H1 (cell line): ENCODE measurements around the gene HES7. TPM values are rescaled to one million over a fixed set of nuclear protein-coding genes. Genes with fewer than 3 reads are reported as not detected.
A peak's percentile ranks its signal among the peaks of the same experiment; 100 is the strongest.

Source experiments
- CTCF ChIA-PET: fragments of 300-600 bp; sonication (Branson Sonifier 250); formaldehyde crosslinking; loops from one replicate; lab custom pipeline; 2021; ENCODE audit not compliant: partially characterized antibody; lab: Charles Lee
- POLR2A ChIA-PET: fragments of 300-600 bp; sonication (Branson Sonifier 250); formaldehyde crosslinking; loops from one replicate; lab custom pipeline; 2021; ENCODE audit warnings: inconsistent platforms; ENCODE audit not compliant: partially characterized antibody; lab: Charles Lee
- DNase-seq, 2 experiments: peaks; one replicate each; pipeline versions ENCODE4 v3.0.0 to v3.0.0-alpha.2; 2010 to 2022; ENCODE audit warnings: low spot score in 2 of 2, low read depth in 1 of 2, mixed read lengths in 1 of 2
- FAIRE-seq: peaks from 2 replicates; lab custom pipeline; 2011; peaks lifted over from hg19 to GRCh38; lab: Jason Lieb, UNC
- H2AFZ ChIP-seq: 2 replicates; pipeline ENCODE4 v1.8.1; 2012; ENCODE audit warnings: low read length, inconsistent platforms
- H2AK5ac ChIP-seq: 2 replicates; pipeline ENCODE4 v1.6.1; 2013; ENCODE audit warnings: low read depth, low read length
- H2BK120ac ChIP-seq: replicated peaks from 2 replicates; pipeline ENCODE3; 2013; ENCODE audit warnings: low read depth, low read length, inconsistent platforms
- H2BK12ac ChIP-seq: 2 replicates; pipeline ENCODE4 v1.6.1; 2013; ENCODE audit warnings: low read depth, low read length
- H2BK15ac ChIP-seq: 2 replicates; pipeline ENCODE4 v1.6.1; 2013; ENCODE audit warnings: low read length
- H2BK20ac ChIP-seq: 2 replicates; pipeline ENCODE4 v1.6.1; 2013; ENCODE audit warnings: low read length
- H2BK5ac ChIP-seq: 2 replicates; pipeline ENCODE4 v1.6.1; 2013; ENCODE audit warnings: low read depth, low read length
- H3K14ac ChIP-seq: 2 replicates; pipeline ENCODE4 v1.6.1; 2013; ENCODE audit warnings: inconsistent platforms; ENCODE audit not compliant: insufficient read length
- H3K18ac ChIP-seq: 2 replicates; pipeline ENCODE4 v1.6.1; 2013; ENCODE audit warnings: low read length; ENCODE audit errors: extremely low read depth
- H3K23ac ChIP-seq: 2 replicates; pipeline ENCODE4 v1.6.1; 2013; ENCODE audit warnings: inconsistent platforms; ENCODE audit not compliant: insufficient read length
- H3K23me2 ChIP-seq: 2 replicates; pipeline ENCODE4 v1.6.1; 2013; ENCODE audit warnings: low read depth, low read length
- H3K27ac ChIP-seq: 2 replicates; pipeline ENCODE4 v1.6.1; 2011; ENCODE audit warnings: low read depth, low read length, inconsistent platforms
- H3K27me3 ChIP-seq, 4 experiments: replicated peaks in 1 of 4; 1 replicate in 1 of 4; 2 replicates in 3 of 4; pipeline versions ENCODE4 v1.6.1 to v1.8.1; 2011 to 2013; ENCODE audit warnings: low read length in 3 of 4, mild to moderate bottlenecking in 3 of 4, inconsistent platforms in 2 of 4, mixed read lengths in 2 of 4, moderate library complexity in 1 of 4; ENCODE audit not compliant: control insufficient read depth in 3 of 4, insufficient read depth in 3 of 4; ENCODE audit errors: extremely low read depth in 1 of 4
- H3K36me3 ChIP-seq, 4 experiments: 2 replicates each; pipeline versions ENCODE4 v1.6.1 to v1.8.1; 2011 to 2013; ENCODE audit warnings: mild to moderate bottlenecking in 4 of 4, low read length in 3 of 4, moderate library complexity in 2 of 4, control low read depth in 1 of 4, inconsistent platforms in 1 of 4; ENCODE audit not compliant: insufficient read depth in 4 of 4, control insufficient read depth in 2 of 4
- H3K4ac ChIP-seq: replicated peaks from 2 replicates; pipeline ENCODE3; 2013; ENCODE audit warnings: low read length, low read depth, mixed read lengths, inconsistent platforms; ENCODE audit not compliant: insufficient read length
- H3K4me1 ChIP-seq, 4 experiments: replicated peaks in 1 of 4; 1 replicate in 1 of 4; 2 replicates in 3 of 4; pipeline versions ENCODE4 v1.6.1 to v1.8.1; 2011 to 2013; ENCODE audit warnings: low read length in 3 of 4, inconsistent platforms in 2 of 4, mixed read lengths in 1 of 4; ENCODE audit not compliant: insufficient read depth in 4 of 4, control insufficient read depth in 3 of 4
- H3K4me2 ChIP-seq, 2 experiments: 2 replicates each; pipeline versions ENCODE4 v1.6.1 to v1.8.1; 2011 to 2013; ENCODE audit warnings: low read depth in 2 of 2, low read length in 2 of 2, control low read depth in 1 of 2, inconsistent platforms in 1 of 2, mild to moderate bottlenecking in 1 of 2; ENCODE audit not compliant: insufficient read depth in 1 of 2
- H3K4me3 ChIP-seq, 4 experiments: fragments of 200-600, 300-600 bp in 1 of 4; sonication (generic), shearing (Covaris generic), sonication (Bioruptor Twin) in 1 of 4; 2 replicates each; pipeline versions ENCODE4 v1.5.1 to v1.8.1; 2011 to 2016; ENCODE audit warnings: low read length in 4 of 4, low read depth in 3 of 4, control low read depth in 2 of 4, inconsistent platforms in 2 of 4, mild to moderate bottlenecking in 2 of 4, mixed read lengths in 1 of 4, moderate library complexity in 1 of 4; ENCODE audit not compliant: insufficient read depth in 2 of 4; ENCODE audit errors: extremely low read depth in 1 of 4
- H3K56ac ChIP-seq: replicated peaks from 2 replicates; pipeline ENCODE3; 2013; ENCODE audit warnings: low read depth, mild to moderate bottlenecking, mixed read lengths, low read length, inconsistent platforms; ENCODE audit not compliant: insufficient read length
- H3K79me1 ChIP-seq: 2 replicates; pipeline ENCODE4 v1.6.1; 2013; ENCODE audit warnings: low read depth, low read length, control low read depth
- H3K79me2 ChIP-seq, 2 experiments: 2 replicates each; pipeline versions ENCODE4 v1.6.1 to v1.8.1; 2012 to 2013; ENCODE audit warnings: low read length in 2 of 2, mild to moderate bottlenecking in 2 of 2, inconsistent platforms in 1 of 2; ENCODE audit not compliant: insufficient read depth in 2 of 2, control insufficient read depth in 1 of 2
- H3K9ac ChIP-seq, 4 experiments: replicated peaks in 1 of 4; 1 replicate in 1 of 4; 2 replicates in 3 of 4; pipeline versions ENCODE4 v1.6.1 to v1.8.1; 2011 to 2013; ENCODE audit warnings: low read depth in 3 of 4, low read length in 3 of 4, control low read depth in 2 of 4, mild to moderate bottlenecking in 2 of 4, moderate library complexity in 2 of 4, inconsistent platforms in 1 of 4; ENCODE audit errors: extremely low read depth in 1 of 4
- H3K9me3 ChIP-seq, 2 experiments: 2 replicates each; pipeline versions ENCODE4 v1.6.1 to v1.8.1; 2012 to 2013; ENCODE audit warnings: mild to moderate bottlenecking in 2 of 2, moderate library complexity in 2 of 2, control low read depth in 1 of 2, inconsistent platforms in 1 of 2, low read depth in 1 of 2, low read length in 1 of 2, mixed read lengths in 1 of 2; ENCODE audit not compliant: insufficient read depth in 2 of 2
- H4K20me1 ChIP-seq, 2 experiments: replicated peaks in 1 of 2; 2 replicates each; pipeline versions ENCODE3 to v1.8.1; 2011 to 2013; ENCODE audit warnings: inconsistent platforms in 2 of 2, low read length in 2 of 2, mild to moderate bottlenecking in 1 of 2; ENCODE audit not compliant: insufficient read depth in 2 of 2, control insufficient read depth in 1 of 2
- H4K5ac ChIP-seq: 2 replicates; pipeline ENCODE4 v1.6.1; 2013; ENCODE audit warnings: low read length, low read depth, mixed read lengths, inconsistent platforms; ENCODE audit not compliant: insufficient read length
- H4K8ac ChIP-seq: 2 replicates; pipeline ENCODE4 v1.8.0; 2013; ENCODE audit warnings: mild to moderate bottlenecking, moderate library complexity, low read length, inconsistent platforms; ENCODE audit not compliant: insufficient read depth; ENCODE audit errors: extremely low read depth
- H4K91ac ChIP-seq: replicated peaks from 2 replicates; pipeline ENCODE3; 2013; ENCODE audit warnings: low read length, mixed read lengths, inconsistent platforms; ENCODE audit not compliant: insufficient read length
- CEBPB ChIP-seq: IDR thresholded peaks from 2 replicates; pipeline ENCODE4 v1.6.1; 2012; ENCODE audit warnings: low read depth, low read length
- JUND ChIP-seq: IDR thresholded peaks from 2 replicates; pipeline ENCODE4 v1.6.1; 2011; ENCODE audit warnings: mild to moderate bottlenecking, improper control_type of control experiment, low read length
- RNF2 ChIP-seq: fragments of 200-900, 300-1000 bp; sonication (generic); IDR thresholded peaks from 2 replicates; pipeline ENCODE4 v1.7.1; 2016; ENCODE audit warnings: borderline replicate concordance, low read depth, mild to moderate bottlenecking, antibody characterized with exemption, low read length; ENCODE audit not compliant: poor library complexity, severe bottlenecking; ENCODE audit errors: missing control alignments
- SIRT6 ChIP-seq: IDR thresholded peaks from one replicate; pipeline ENCODE4 v1.7.1; 2012; ENCODE audit warnings: low read length, inconsistent platforms
- SP2 ChIP-seq: IDR thresholded peaks from 2 replicates; pipeline ENCODE4 v1.6.1; 2012; ENCODE audit warnings: mild to moderate bottlenecking, low read length, inconsistent platforms
- WGBS, 2 experiments: shearing (Covaris generic) in 1 of 2; methylation state at CpG; one replicate each; pipeline versions ENCODE4 v1.1.6 to v1.1.7; 2013 to 2015; ENCODE audit warnings: low lambda C conversion rate in 2 of 2, mixed read lengths in 2 of 2, inconsistent platforms in 1 of 2, low coverage in 1 of 2, missing lambda C conversion rate in 1 of 2; ENCODE audit not compliant: insufficient replicate concordance in 2 of 2, insufficient coverage in 1 of 2, insufficient read length in 1 of 2; ENCODE audit errors: extremely low coverage in 1 of 2, missing lambda C conversion rate in 1 of 2; 5-methylcytosine and 5-hydroxymethylcytosine counted together
- polyA plus RNA-seq, 7 experiments: library from polyadenylated mRNA; depleted of rRNA in 3 of 7; stranded (reverse) in 5 of 7; unstranded in 2 of 7; fragments of >200 nt in 5 of 7; fragments of 200-250 nt in 2 of 7; gene quantifications; 1 replicate in 5 of 7; 2 replicates in 1 of 7; 4 replicates in 1 of 7; pipeline versions ENCODE4 v1.2.1 to v1.2.3, GENCODE V29; 2011 to 2013; ENCODE audit warnings: missing spikeins in 2 of 7, mixed read lengths in 2 of 7
- total RNA-seq: library from RNA; stranded (reverse); fragmentation: NEBNext Ultra II Directional; extraction: Animal tissue kit (Norgen Biotek cat#: 25700); gene quantifications from 2 replicates; pipeline ENCODE4 v1.2.1, GENCODE V29; 2021

HES7 gene
- total and polyA plus RNA-seq, 2 of the 8 experiments (the other 6 are each of a cell fraction or from before 2014, with no cell fraction given) = 0.20 to 0.32 TPM

- Histone ChIP-seq H3K27me3 (no peaks in the 10 kb centered on the region), H3K9me3 (no peaks in the 10 kb centered on the region), H3K4me3 (peak overlapping the region in 1 of 4 experiments; percentile 97; a peak in 1 of 8 replicates), H3K14ac (no peak overlapping the region), H3K4me1 (peaks cover 4 to 25% (median 21%) of the 10 kb centered on the region in 4 experiments), H3K36me3 (peaks cover 0 to 9% (median 4%) of the 10 kb centered on the region in 4 experiments; a peak in 6 of 8 replicates), H4K91ac (peak overlapping the region; percentile 5), H3K23ac (no peak overlapping the region), H2AK5ac (no peak overlapping the region), H4K20me1 (peaks cover 8 to 9% of the 10 kb centered on the region in 2 experiments), H2BK12ac (0 out of 2 replicates have a peak overlapping the region, but pooled peaks have one; percentile 6), H3K79me2 (peaks cover 0 to 15% of the 10 kb centered on the region in 2 experiments; a peak in 2 of 4 replicates), H4K5ac (peak overlapping the region; percentile 6), H3K27ac (no peak overlapping the region), H2BK15ac (no peak overlapping the region), H2BK5ac (peak overlapping the region; percentile 100; the same call in 1 of the 2 replicates), H3K56ac (no peak overlapping the region), H3K4me2 (peak overlapping the region; percentile 85 to 95; a peak in 2 of 4 replicates), H4K8ac (no peak overlapping the region), H3K18ac (peak overlapping the region; percentile 10), H3K23me2 (peaks cover 16% of the 10 kb centered on the region), H3K79me1 (peaks cover 8% of the 10 kb centered on the region), H2AFZ (no peak overlapping the region), H2BK20ac (no peak overlapping the region), H3K4ac (peak overlapping the region; percentile 47), H2BK120ac (no peak overlapping the region), H3K9ac (no peak overlapping the region)
- WGBS, 2 experiments = 90% methylated on average over 6 of the region's 6 CpGs; no CpG with 5 or more reads in 1 of the 2 experiments
- TF ChIP-seq SIRT6 (no peak), CEBPB (no peak), RNF2 (no peak), SP2 (no peak), JUND (no peak)
- POLR2A ChIA-PET = interaction anchor here (0.8 to 15.7 kb wide), 10 partner anchors 9 to 105 kb away, joined by 3 to 289 read pairs (median 6); partner anchors contain the start of genes AURKB, PER1 and TMEM107
- CTCF ChIA-PET = interaction anchor here (1.2 to 1.4 kb wide), 2 partner anchors 27 to 82 kb away, joined by 3 to 4 read pairs; no protein-coding TSS in a partner anchor
- DNase-seq (no peak), FAIRE-seq (no peak)
Measured at GRCh38 chr17:8164815-8165131, 40.9 kb upstream of the HES7 start.
